ENCODE measurements around the gene POC1A. TPM values are rescaled to one million over a fixed set of nuclear protein-coding genes. Genes with fewer than 3 reads are reported as not detected.

The POC1A gene
- total and polyA plus RNA-seq, 10 donors: 1.6 to 4.4 (median 2.9) TPM

GRCh38 chr3:52188556-52188955, 34.3 kb upstream of the POC1A start:
- H3K27ac ChIP-seq: peak overlapping the region in 4 of 8 donors; percentile 8 to 55 (median 43)
- TF ChIP-seq, protein P1, sequence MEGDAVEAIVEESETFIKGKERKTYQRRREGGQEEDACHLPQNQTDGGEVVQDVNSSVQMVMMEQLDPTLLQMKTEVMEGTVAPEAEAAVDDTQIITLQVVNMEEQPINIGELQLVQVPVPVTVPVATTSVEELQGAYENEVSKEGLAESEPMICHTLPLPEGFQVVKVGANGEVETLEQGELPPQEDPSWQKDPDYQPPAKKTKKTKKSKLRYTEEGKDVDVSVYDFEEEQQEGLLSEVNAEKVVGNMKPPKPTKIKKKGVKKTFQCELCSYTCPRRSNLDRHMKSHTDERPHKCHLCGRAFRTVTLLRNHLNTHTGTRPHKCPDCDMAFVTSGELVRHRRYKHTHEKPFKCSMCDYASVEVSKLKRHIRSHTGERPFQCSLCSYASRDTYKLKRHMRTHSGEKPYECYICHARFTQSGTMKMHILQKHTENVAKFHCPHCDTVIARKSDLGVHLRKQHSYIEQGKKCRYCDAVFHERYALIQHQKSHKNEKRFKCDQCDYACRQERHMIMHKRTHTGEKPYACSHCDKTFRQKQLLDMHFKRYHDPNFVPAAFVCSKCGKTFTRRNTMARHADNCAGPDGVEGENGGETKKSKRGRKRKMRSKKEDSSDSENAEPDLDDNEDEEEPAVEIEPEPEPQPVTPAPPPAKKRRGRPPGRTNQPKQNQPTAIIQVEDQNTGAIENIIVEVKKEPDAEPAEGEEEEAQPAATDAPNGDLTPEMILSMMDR (IDR thresholded peaks at IDR 0.05 in 8 of 11, conservative IDR thresholded peaks at IDR 0.05 in 3 of 11): no peak
- TF ChIP-seq POLR2AphosphoS5 (IDR thresholded peaks at IDR 0.05) (no peak), POLR2A (IDR thresholded peaks at IDR 0.05) (no peak)
- H3K27me3 ChIP-seq (replicated peaks in 1 of 7): no peaks in the 10 kb centered on the region
- H3K9me3 ChIP-seq: no peaks in the 10 kb centered on the region
- H3K4me1 ChIP-seq: peaks cover 0 to 41% (median 11%) of the 10 kb centered on the region in 6 donors
- DNase-seq: peak; percentile 20
- intact Hi-C loops (cut with DNase I; ENCODE audit: low total_unique reads): no loop called here
- H3K4me3 ChIP-seq: no peak overlapping the region
- H3K36me3 ChIP-seq: no peaks in the 10 kb centered on the region
- 67 to 100% (median 90%) methylated on average over 1 of the region's 1 CpG for WGBS, 5 donors

GRCh38 chr3:52186729-52187128, 32.5 kb upstream of the POC1A start:
- TF ChIP-seq POLR2A (IDR thresholded peaks at IDR 0.05): no peak
- no peak for TF ChIP-seq POLR2AphosphoS5 (IDR thresholded peaks at IDR 0.05)
- TF ChIP-seq, protein P1 (IDR thresholded peaks at IDR 0.05 in 8 of 11, conservative IDR thresholded peaks at IDR 0.05 in 3 of 11): no peak
- Histone ChIP-seq H3K27me3 (replicated peaks in 1 of 7) (no peaks in the 10 kb centered on the region), H3K27ac (peak overlapping the region in 1 of 8 donors; percentile 50), H3K36me3 (no peaks in the 10 kb centered on the region), H3K4me3 (no peak overlapping the region), H3K4me1 (peaks cover 0 to 58% (median 11%) of the 10 kb centered on the region in 6 donors), H3K9me3 (no peaks in the 10 kb centered on the region)
- WGBS, 5 donors: 89 to 97% (median 95%) methylated on average over 9 of the region's 9 CpGs
- no peak for DNase-seq
- intact Hi-C loops (cut with DNase I; ENCODE audit: low total_unique reads): no loop called here

DNA sequence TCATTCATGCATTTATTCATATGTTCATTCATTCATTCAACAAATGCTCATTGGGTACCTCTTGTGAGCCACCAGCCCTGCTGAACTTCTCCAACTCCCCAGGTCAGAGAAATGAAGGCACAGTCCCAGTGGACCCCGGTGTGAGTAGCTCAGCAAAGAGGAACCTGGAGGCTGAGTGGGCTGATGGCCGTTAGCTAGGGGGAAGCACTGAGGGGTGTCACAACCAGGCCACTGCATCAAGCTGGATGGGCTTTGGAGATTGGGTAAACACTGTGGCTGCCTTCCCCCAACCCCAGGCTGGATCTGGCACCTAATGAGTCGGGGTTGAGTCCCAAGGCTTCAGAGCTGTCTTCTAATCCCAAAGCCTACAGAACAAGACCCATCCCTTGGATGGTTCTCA, 31.6 kb upstream of the POC1A start:
- Histone ChIP-seq H3K27me3 (replicated peaks in 1 of 7) (no peaks in the 10 kb centered on the region), H3K36me3 (no peaks in the 10 kb centered on the region), H3K4me3 (no peak overlapping the region), H3K27ac (peak overlapping the region in 1 of 8 donors; percentile 50), H3K9me3 (no peaks in the 10 kb centered on the region), H3K4me1 (peaks cover 0 to 57% (median 11%) of the 10 kb centered on the region in 6 donors)
- DNase-seq: peak; percentile 67
- TF ChIP-seq POLR2AphosphoS5 (IDR thresholded peaks at IDR 0.05) (no peak), POLR2A (IDR thresholded peaks at IDR 0.05) (no peak)
- TF ChIP-seq, protein P1 (IDR thresholded peaks at IDR 0.05 in 8 of 11, conservative IDR thresholded peaks at IDR 0.05 in 3 of 11): no peak
- WGBS, 5 donors: 43 to 69% (median 56%) methylated on average over 2 to 3 of the region's 3 CpGs
- intact Hi-C loops (cut with DNase I; ENCODE audit: low total_unique reads): no loop called here

DNA sequence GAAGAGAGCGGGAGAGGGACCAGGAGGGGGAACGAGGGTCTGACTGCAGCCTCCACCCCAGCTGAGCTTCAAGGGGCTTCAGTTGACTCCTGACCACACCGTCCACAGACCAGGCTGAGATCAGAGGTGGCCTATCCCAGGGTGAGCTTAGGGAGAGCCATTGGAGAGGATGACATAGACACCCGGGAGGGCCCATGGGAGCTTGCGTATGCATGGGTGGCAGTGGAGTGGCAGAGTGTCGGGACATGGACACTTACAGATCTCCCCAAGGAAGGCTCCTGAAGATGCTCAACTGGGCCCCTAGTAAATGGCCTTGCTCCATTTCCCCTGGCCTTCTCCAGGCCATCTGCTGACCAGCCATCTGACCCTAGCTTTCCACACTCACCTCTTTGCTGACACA, 31.1 kb upstream of the POC1A start:
- no peak overlapping the region for H3K4me3 ChIP-seq
- 72 to 92% (median 86%) methylated on average over 5 to 6 of the region's 6 CpGs for WGBS, 5 donors

More for the DNA sequence above, 31.1 kb upstream of the POC1A start:
- no peaks in the 10 kb centered on the region for H3K9me3 ChIP-seq
- intact Hi-C loops (cut with DNase I; ENCODE audit: low total_unique reads): no loop called here
- no peak overlapping the region for H3K27ac ChIP-seq
- H3K36me3 ChIP-seq: no peaks in the 10 kb centered on the region
- H3K4me1 ChIP-seq: peaks cover 0 to 52% (median 9%) of the 10 kb centered on the region in 6 donors
- no peaks in the 10 kb centered on the region for H3K27me3 ChIP-seq (replicated peaks in 1 of 7)
- DNase-seq: peak; percentile 24
- no peak for TF ChIP-seq POLR2AphosphoS5 (IDR thresholded peaks at IDR 0.05)
- TF ChIP-seq, protein P1 (IDR thresholded peaks at IDR 0.05 in 8 of 11, conservative IDR thresholded peaks at IDR 0.05 in 3 of 11): no peak
- no peak for TF ChIP-seq POLR2A (IDR thresholded peaks at IDR 0.05)
